Prostate gland (tissue), 2 donors: ENCODE measurements around the gene TET2. TPM values are rescaled to one million over a fixed set of nuclear protein-coding genes. Genes with fewer than 3 reads are reported as not detected.

Source experiments
- DNase-seq: peaks from one replicate; pipeline ENCODE4 v3.0.0-alpha.2; 2019; ENCODE audit warnings: low spot score
- H3K27ac ChIP-seq, 2 donors: fragments of 200-600 bp; sonication (generic); 2 replicates each; pipeline ENCODE4 v1.5.1; 2017 to 2019
- H3K27me3 ChIP-seq: fragments of 200-600 bp; sonication (generic); replicated peaks from 2 replicates; pipeline ENCODE4 v1.5.1; 2019; ENCODE audit not compliant: insufficient read depth
- H3K36me3 ChIP-seq, 2 donors: fragments of 200-600 bp; sonication (generic); 1 replicate in 1 of 2; 2 replicates in 1 of 2; pipeline versions ENCODE4 v1.5.1 to v1.8.1; 2017 to 2019
- H3K4me1 ChIP-seq: fragments of 200-600 bp; sonication (generic); replicated peaks from 2 replicates; pipeline ENCODE4 v1.5.1; 2019
- H3K4me3 ChIP-seq, 2 donors: fragments of 200-600 bp; sonication (generic); 2 replicates each; pipeline ENCODE4 v1.5.1; 2017 to 2019
- H3K9me3 ChIP-seq: fragments of 200-600 bp; sonication (generic); 2 replicates; pipeline ENCODE4 v1.5.1; 2017
- CTCF ChIP-seq, 4 experiments: fragments of 200-600 bp in 2 of 4; fragments of 450-650 bp in 2 of 4; sonication (generic) in 2 of 4; IDR thresholded peaks; 1 replicate in 3 of 4; 2 replicates in 1 of 4; pipeline ENCODE4 v1.5.1; 2016 to 2019; ENCODE audit warnings: antibody characterized with exemption in 4 of 4, mild to moderate bottlenecking in 2 of 4, moderate library complexity in 2 of 4
- POLR2A ChIP-seq: fragments of 450-650 bp; IDR thresholded peaks from one replicate; pipeline ENCODE4 v1.6.1; 2016; ENCODE audit warnings: antibody characterized with exemption, mild to moderate bottlenecking
- POLR2AphosphoS5 ChIP-seq: sonication (generic); formaldehyde crosslinking; IDR thresholded peaks from one replicate; pipeline ENCODE4 v1.6.1; 2017; ENCODE audit warnings: antibody characterized with exemption
- WGBS: methylation state at CpG from one replicate; pipeline ENCODE4 v1.1.5; 2018; 5-methylcytosine and 5-hydroxymethylcytosine counted together
- intact Hi-C: fragments of 100-400 bp; cut with DNase I; formaldehyde crosslinking; loops from one replicate; pipeline ENCODE4 v1.14.2; 2022
- total RNA-seq, 2 donors: library from RNA; depleted of rRNA; stranded (reverse); fragments of >200 nt; gene quantifications; one replicate each; pipeline ENCODE4 v1.1.0, GENCODE V29; 2016

The TET2 gene
- total RNA-seq, 2 donors from 2014 or later: 19.8 to 20.6 TPM

- Histone ChIP-seq H3K27me3 (no peaks in the 10 kb centered on the region), H3K36me3 (no peaks in the 10 kb centered on the region), H3K4me1 (no peaks in the 10 kb centered on the region), H3K27ac (no peak overlapping the region), H3K9me3 (no peaks in the 10 kb centered on the region), H3K4me3 (no peak overlapping the region)
- intact Hi-C loops: no loop called here
- WGBS: 73% methylated on average over 5 of the region's 5 CpGs
- DNase-seq: no peak
- TF ChIP-seq POLR2AphosphoS5: no peak
- no peak for TF ChIP-seq POLR2A
- TF ChIP-seq CTCF (IDR thresholded peaks at IDR 0.05): no peak
Measured at GRCh38 chr4:105137121-105137875, 9.4 kb upstream of the TET2 start.

- no peaks in the 10 kb centered on the region for H3K4me1 ChIP-seq
- no peaks in the 10 kb centered on the region for H3K9me3 ChIP-seq
- 80% methylated on average over 1 of the region's 1 CpG for WGBS
- no peaks in the 10 kb centered on the region for H3K27me3 ChIP-seq
- intact Hi-C loops: loop anchor here (10.0 kb wide), 1 partner anchor 565 kb away; the partner anchor contains the start of genes GSTCD and INTS12
- H3K4me3 ChIP-seq: no peak overlapping the region
- TF ChIP-seq POLR2AphosphoS5 (no peak), CTCF (IDR thresholded peaks at IDR 0.05) (no peak), POLR2A (no peak)
- no peak for DNase-seq
- H3K36me3 ChIP-seq: no peaks in the 10 kb centered on the region
- no peak overlapping the region for H3K27ac ChIP-seq
Measured at GRCh38 chr4:105139646-105140045, 7.0 kb upstream of the TET2 start.

- intact Hi-C loops: loop anchor here (1.0 to 10.0 kb wide), 2 partner anchors 330 to 564 kb away; partner anchors contain the start of genes GSTCD and INTS12
- TF ChIP-seq CTCF (IDR thresholded peaks at IDR 0.05): peak in 3 of 4 experiments; percentile 32 to 56 (median 37)
- TF ChIP-seq POLR2AphosphoS5: no peak
- no peaks in the 10 kb centered on the region for H3K36me3 ChIP-seq
- H3K27me3 ChIP-seq: no peaks in the 10 kb centered on the region
- no peaks in the 10 kb centered on the region for H3K4me1 ChIP-seq
- H3K4me3 ChIP-seq: no peak overlapping the region
- DNase-seq: no peak
- H3K27ac ChIP-seq: no peak overlapping the region
- no peaks in the 10 kb centered on the region for H3K9me3 ChIP-seq
- WGBS: 51% methylated on average over 7 of the region's 7 CpGs
Measured at GRCh38 chr4:105140684-105141490, 5.8 kb upstream of the TET2 start.

- H3K27me3 ChIP-seq: no peaks in the 10 kb centered on the region
- intact Hi-C loops: loop anchor here (5.0 to 10.0 kb wide), 2 partner anchors 47 to 559 kb away; partner anchors contain the start of genes GSTCD and INTS12
- peak overlapping the region; percentile 76 to 82 for H3K4me3 ChIP-seq
- TF ChIP-seq CTCF (IDR thresholded peaks at IDR 0.05): no peak
- no peak for TF ChIP-seq POLR2AphosphoS5
- TF ChIP-seq POLR2A: no peak
- no peaks in the 10 kb centered on the region for H3K36me3 ChIP-seq
- H3K4me1 ChIP-seq: no peaks in the 10 kb centered on the region
- 25% methylated on average over 21 of the region's 21 CpGs for WGBS
- DNase-seq: no peak
- H3K9me3 ChIP-seq: no peaks in the 10 kb centered on the region
- H3K27ac ChIP-seq: peak overlapping the region; percentile 85 to 88
Measured at GRCh38 chr4:105145156-105145902, 1.3 kb upstream of the TET2 start.
